Activated effector memory CD4-positive, alpha-beta T cell treated with anti-CD3 and anti-CD28 coated beads, Interleukin-2, amount 50 U/mL, for 16 hours (primary cell): Measurements from ENCODE around the gene RPS13.
"Not testable (repeated sequence)": the region's sequence is repeated elsewhere in the genome, so short reads cannot be mapped to it uniquely, and the experiment has no call there.

Source experiments
- DNase-seq: peaks from one replicate; pipeline ENCODE4 v3.0.0-alpha.2; 2020

Gene RPS13

DNA sequence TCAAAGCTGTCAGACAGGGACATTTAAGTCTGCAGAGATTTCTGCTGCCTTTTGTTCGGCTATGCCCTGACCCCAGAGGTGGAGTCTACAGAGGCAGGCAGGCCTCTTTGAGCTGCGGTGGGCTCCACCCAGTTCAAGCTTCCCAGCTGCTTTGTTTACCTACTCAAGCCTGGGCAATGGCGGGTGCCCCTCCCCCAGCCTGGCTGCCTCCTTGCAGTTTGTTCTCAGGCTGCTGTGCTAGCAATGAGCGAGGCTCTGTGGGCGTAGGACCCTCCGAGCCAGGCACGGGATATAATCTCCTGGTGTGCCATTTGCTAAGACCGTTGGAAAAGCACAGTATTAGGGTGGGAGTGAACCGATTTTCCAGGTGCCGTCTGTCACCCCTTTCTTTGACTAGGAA, 43.4 kb downstream of the RPS13 start:
- not testable (repeated sequence) for DNase-seq

DNA sequence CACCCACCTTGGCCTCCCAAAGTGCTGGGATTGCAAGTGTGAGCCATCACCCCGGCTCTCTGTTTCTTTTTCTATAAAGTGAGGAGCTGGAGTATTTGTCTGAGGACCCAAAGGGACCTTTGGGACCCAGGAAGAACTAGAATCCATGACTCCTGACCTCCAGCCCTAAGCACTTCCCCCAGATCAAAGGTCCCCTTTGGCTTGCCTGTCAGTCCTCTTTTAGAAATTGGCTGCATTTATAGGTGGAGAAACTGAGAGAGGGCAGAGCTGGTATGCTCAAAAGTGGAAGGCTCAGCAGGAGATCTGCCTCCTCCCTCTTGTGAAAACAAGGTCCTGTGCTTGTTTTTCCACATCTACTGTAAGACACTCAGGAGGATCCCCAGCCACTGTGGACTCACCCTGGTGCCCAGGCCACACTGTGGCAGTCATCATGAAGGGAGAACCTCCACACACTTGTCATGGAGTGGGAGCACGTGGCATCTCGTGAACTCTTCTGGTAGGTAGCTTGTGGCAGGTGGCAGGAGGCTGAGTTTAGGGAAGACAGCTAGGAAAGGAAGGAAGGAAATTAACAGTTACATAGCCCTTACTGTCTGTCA, 50.9 kb downstream of the RPS13 start:
- no peak for DNase-seq

DNA sequence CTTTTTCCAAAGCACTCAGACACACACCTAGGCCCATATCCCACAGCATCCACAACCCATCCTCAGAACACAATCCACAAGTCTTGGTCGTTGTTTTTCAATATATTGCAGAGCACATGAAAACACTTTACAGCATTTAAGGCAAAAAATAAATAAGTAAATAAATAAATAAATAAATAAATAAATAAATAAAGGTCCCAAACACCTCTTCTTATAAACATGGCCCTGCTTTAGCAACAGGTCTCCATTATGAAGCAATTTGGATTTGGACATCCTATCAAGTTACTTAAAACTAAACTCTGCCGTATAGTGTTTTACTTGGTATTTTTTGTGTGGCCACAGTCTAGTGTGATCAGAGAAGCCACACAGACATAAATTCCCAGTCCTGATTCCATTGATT, 52.5 kb downstream of the RPS13 start:
- DNase-seq = no peak
